ENCODE data around the gene TLCD4. TPM values are rescaled to one million over a fixed set of nuclear protein-coding genes. Genes with fewer than 3 reads are reported as not detected.

TLCD4 gene
- total RNA-seq, 1 donor from 2014 or later, result 2.6 TPM

DNA sequence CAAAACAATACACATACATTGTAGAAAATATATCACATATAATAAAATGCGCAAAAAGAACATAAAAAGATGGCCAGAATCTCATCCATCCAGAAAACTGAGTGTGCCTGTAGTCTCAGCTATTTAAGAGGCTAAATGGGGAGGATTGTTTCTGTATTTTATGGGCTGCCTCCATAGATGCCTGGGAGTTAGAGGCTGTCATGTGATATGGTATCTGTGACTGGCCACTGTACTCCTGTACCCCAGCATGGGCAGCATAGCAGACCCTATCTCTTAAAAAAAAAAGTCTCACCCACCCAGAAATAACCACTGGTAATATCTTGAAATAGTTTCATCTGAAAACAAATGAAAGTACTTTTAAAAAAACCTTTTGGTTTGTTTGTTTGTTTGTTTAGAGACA is 3.5 kb upstream of the TLCD4 start:
- TF ChIP-seq, protein P1, sequence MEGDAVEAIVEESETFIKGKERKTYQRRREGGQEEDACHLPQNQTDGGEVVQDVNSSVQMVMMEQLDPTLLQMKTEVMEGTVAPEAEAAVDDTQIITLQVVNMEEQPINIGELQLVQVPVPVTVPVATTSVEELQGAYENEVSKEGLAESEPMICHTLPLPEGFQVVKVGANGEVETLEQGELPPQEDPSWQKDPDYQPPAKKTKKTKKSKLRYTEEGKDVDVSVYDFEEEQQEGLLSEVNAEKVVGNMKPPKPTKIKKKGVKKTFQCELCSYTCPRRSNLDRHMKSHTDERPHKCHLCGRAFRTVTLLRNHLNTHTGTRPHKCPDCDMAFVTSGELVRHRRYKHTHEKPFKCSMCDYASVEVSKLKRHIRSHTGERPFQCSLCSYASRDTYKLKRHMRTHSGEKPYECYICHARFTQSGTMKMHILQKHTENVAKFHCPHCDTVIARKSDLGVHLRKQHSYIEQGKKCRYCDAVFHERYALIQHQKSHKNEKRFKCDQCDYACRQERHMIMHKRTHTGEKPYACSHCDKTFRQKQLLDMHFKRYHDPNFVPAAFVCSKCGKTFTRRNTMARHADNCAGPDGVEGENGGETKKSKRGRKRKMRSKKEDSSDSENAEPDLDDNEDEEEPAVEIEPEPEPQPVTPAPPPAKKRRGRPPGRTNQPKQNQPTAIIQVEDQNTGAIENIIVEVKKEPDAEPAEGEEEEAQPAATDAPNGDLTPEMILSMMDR (IDR thresholded peaks at IDR 0.05), result no peak
- H3K27ac Mint-ChIP-seq (ENCODE audit: unreplicated experiment), result no peak overlapping the region
- peaks cover 18% of the 10 kb centered on the region for H3K27me3 Mint-ChIP-seq (ENCODE audit: low read depth)
- no peaks in the 10 kb centered on the region for H3K36me3 Mint-ChIP-seq (ENCODE audit: low read depth)
- H3K4me3 Mint-ChIP-seq (ENCODE audit: unreplicated experiment), result no peak overlapping the region
- DNase-seq (ENCODE audit: low spot score), result no peak
- peaks cover 11% of the 10 kb centered on the region for H3K4me1 Mint-ChIP-seq (ENCODE audit: low read depth)
- no peaks in the 10 kb centered on the region for H3K9me3 Mint-ChIP-seq (ENCODE audit: low read depth)

DNA sequence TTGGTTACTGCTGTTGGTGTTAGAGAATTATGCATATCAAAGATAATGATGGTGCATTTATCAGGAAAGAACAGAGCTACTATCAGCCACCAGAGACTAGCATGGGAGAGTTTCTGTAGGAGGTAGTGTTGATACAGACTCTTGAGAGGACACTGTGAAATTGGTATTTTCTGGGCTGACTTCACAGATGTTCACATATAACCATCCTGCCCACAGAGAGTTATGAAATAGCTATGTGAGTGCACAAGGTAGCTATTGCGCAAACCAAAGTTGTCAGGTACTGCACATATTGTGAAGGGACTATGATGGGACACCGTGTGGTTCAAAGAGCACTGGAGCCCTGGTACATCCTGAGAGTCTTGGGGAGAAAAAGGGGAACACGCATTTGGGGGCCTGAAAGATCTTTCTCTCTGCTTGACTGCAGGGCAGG is 1.4 kb upstream of the TLCD4 start:
- Mint-ChIP-seq H3K9me3 (ENCODE audit: low read depth) (no peaks in the 10 kb centered on the region), H3K4me3 (ENCODE audit: unreplicated experiment) (no peak overlapping the region), H3K4me1 (ENCODE audit: low read depth) (peaks cover 11% of the 10 kb centered on the region), H3K36me3 (ENCODE audit: low read depth) (no peaks in the 10 kb centered on the region), H3K27ac (ENCODE audit: unreplicated experiment) (no peak overlapping the region), H3K27me3 (ENCODE audit: low read depth) (peaks cover 25% of the 10 kb centered on the region)
- TF ChIP-seq, protein P1 (IDR thresholded peaks at IDR 0.05), result no peak
- DNase-seq (ENCODE audit: low spot score), result no peak

DNA sequence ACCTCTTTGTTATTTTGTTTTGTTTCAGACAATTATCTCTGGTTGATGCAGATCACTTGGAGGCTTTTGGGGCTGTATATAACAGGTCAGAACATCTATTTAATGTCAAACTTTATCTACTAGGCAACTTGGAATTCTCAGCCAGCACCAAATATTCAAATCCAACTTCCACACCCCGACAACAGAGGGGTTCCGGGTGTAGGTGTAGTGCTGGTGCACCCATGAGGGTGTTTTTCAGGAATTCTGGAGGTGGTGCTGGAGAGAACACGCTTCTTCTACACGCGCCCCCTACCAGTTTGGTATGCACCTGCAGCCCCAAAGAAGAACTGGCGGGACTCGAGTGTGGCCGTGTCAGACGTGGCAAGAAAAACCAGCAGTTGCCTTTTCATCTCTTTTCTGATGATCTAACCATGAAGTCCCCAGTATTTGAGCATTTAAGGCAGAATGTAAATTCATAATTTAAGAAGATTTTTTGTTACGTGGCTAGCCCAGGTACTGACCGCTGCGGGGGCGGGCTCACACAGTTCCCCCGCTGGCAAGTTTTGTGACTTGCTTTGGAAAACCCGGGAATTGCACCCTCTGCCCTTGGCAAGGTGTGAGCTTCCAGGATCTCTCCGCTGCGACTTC is 462 bp upstream of the TLCD4 start:
- TF ChIP-seq, protein P1 (IDR thresholded peaks at IDR 0.05), result peak; percentile 77

DNA sequence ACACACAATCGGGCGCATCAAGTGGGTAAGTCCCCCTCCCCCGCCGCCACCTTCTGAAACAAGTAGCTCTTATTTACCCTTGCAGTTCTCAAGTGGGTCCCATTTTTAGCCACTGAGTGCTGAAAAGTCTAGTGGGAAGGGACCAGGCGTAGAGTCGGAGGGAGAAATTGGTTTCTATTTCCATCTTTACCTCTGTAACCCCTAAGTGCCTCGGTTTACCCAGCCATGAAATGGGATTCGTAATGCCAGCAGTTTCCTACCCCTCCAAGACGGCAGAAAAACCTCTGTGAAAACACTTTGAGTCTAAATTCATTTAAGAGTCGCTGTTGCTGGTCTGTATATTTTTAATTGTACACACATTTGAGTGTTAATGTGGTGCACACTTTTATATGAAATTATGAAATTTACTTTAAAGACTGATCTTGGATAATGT is 928 bp downstream of the TLCD4 start:
- Mint-ChIP-seq H3K4me3 (ENCODE audit: unreplicated experiment) (peak overlapping the region; percentile 73), H3K36me3 (ENCODE audit: low read depth) (peaks cover 2% of the 10 kb centered on the region), H3K27me3 (ENCODE audit: low read depth) (peaks cover 17% of the 10 kb centered on the region), H3K9me3 (ENCODE audit: low read depth) (no peaks in the 10 kb centered on the region), H3K4me1 (ENCODE audit: low read depth) (peaks cover 11% of the 10 kb centered on the region), H3K27ac (ENCODE audit: unreplicated experiment) (no peak overlapping the region)
- no peak for DNase-seq (ENCODE audit: low spot score)
- TF ChIP-seq, protein P1 (IDR thresholded peaks at IDR 0.05), result no peak

More for the DNA sequence above, 462 bp upstream of the TLCD4 start:
- Mint-ChIP-seq H3K9me3 (ENCODE audit: low read depth) (no peaks in the 10 kb centered on the region), H3K4me1 (ENCODE audit: low read depth) (peaks cover 11% of the 10 kb centered on the region), H3K27ac (ENCODE audit: unreplicated experiment) (no peak overlapping the region), H3K27me3 (ENCODE audit: low read depth) (peaks cover 23% of the 10 kb centered on the region), H3K36me3 (ENCODE audit: low read depth) (no peaks in the 10 kb centered on the region), H3K4me3 (ENCODE audit: unreplicated experiment) (peak overlapping the region; percentile 81)
- DNase-seq (ENCODE audit: low spot score), result no peak

DNA sequence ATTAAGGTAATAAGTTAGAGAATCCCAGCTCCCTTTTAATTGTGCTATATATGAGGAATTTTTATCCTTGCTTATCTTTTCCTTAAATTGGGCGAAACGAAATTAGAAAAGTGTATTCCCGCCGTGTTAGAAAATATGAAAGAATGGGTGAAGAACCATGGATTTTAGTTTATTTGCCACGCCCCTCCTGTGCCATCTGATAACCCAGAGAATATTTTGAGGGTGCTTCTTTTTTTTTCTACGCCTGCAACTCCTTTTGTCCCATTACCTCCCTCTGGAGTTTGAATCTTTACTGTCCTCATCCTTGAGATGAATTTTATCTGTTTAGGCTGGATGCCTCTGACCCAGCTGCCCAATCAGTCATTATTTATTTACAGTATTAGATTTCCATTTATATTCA is 1.6 kb downstream of the TLCD4 start:
- Mint-ChIP-seq H3K36me3 (ENCODE audit: low read depth) (peaks cover 2% of the 10 kb centered on the region), H3K27ac (ENCODE audit: unreplicated experiment) (no peak overlapping the region), H3K4me3 (ENCODE audit: unreplicated experiment) (peak overlapping the region; percentile 2), H3K27me3 (ENCODE audit: low read depth) (peaks cover 14% of the 10 kb centered on the region), H3K4me1 (ENCODE audit: low read depth) (peaks cover 11% of the 10 kb centered on the region), H3K9me3 (ENCODE audit: low read depth) (no peaks in the 10 kb centered on the region)
- TF ChIP-seq, protein P1 (IDR thresholded peaks at IDR 0.05), result no peak
- DNase-seq (ENCODE audit: low spot score), result no peak
